SH-SY5Y (cell line): ENCODE data around the gene TRPC4.

Experiments
- GATA2 ChIP-seq: IDR thresholded peaks from 2 replicates; pipeline ENCODE4 v1.6.1; 2011; ENCODE audit warnings: mild to moderate bottlenecking, low read depth, low read length
- GATA3 ChIP-seq: IDR thresholded peaks from 2 replicates; pipeline ENCODE4 v1.6.1; 2011; ENCODE audit warnings: low read depth, mild to moderate bottlenecking, low read length, moderate library complexity

- no peak for TF ChIP-seq GATA2
- no peak for TF ChIP-seq GATA3
Measured at GRCh38 chr13:37596805-37597204, 272.8 kb downstream of the TRPC4 start.
